MV-4-11 (cell line): Measurements from ENCODE around the gene PRAC1.

Experiments used
- DNase-seq: peaks from one replicate; lab custom pipeline; 2025; lab: John Stamatoyannopoulos, UW

Gene PRAC1

DNA sequence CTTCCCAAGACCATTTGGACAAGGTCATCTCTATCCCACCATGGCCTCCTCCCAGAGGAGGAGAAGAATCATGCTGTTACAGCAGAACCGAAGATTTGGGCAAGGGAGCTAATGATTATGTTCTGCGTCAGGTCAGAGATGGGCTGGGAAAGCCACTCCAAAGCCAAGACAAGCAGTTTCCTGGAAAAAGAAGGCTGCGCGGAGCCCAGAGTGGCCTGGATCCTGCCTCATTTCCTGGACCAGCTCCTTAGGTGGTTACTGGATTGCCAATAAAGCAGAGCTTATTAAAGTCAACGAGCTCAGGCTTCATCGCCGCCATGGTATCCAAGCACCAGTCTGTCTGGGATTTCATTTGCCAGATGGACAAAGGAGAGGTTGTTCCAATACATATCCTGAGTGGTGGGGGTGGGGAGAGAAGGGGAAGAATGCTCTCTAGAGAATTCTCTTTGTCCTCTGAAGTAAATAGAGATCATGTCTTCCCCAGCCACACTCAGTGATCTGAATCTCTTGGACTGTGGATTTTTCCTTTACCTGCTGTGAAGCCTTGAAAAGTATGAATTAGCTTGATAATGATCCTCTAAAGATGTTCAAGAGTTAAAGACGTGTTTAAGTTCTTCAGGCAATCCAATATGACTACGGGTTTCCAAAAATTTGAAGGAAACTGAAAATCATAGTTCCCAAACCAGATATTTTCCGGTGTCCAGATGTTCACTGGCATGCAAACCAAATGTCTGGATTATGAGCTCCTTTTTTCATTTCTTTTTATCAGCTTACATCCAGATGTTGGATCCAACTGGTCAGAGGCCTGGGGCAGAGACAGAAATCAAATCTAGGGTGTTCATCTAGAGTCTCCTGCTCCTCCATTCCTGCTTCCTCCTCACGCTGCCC, 17.7 kb downstream of the PRAC1 start:
- DNase-seq: no peak

DNA sequence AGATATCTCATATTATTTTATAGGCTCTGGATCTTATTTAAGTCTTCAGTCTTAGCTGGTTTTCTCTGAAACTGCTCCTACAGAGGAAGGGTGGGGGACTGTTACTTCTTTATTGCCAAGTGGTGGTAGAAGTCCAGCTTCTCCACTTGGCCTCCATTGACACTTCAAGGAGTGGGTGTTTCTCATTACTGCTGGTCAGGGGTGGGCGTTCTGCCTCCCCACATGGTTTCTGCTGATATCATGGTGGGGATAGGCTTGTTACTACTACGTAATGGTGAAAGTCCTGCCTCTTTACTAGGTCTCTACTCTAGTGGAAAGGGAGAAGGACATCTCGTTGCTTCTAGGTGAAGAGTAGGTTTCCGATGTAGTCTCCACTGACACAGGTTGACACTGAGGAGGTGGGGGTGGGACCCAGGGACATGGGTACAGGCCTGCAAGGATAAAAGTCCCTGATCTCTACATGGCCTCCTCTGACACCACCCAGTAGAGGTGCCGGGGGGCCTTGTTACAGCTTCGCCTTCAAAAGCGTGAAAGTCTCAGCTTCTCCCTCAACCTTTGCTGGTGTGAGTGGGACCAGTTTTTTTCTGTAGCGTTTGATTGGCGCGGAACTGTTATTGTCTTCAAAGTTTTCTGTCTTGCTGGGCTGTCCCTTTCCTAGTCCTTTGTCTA, 20.3 kb downstream of the PRAC1 start:
- no peak for DNase-seq

DNA sequence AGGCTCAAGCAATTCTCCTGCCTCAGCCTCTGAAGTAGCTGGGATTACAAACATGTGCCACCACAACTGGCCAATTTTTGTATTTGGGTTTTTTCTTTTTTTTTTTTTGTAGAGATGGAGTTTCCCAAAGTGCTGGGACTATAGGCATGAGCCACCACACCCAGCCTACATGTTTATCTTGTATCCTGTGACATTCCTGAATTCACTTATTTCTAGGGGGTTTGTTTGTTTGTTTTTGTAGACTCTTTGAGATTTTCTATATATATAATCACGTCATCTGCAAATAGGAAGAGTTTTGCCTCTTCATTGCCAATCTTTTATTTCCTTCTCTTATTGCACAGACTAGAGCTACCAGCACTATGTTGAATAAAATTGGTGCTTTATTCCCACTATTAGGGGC, 29.1 kb downstream of the PRAC1 start:
- DNase-seq: no peak

DNA sequence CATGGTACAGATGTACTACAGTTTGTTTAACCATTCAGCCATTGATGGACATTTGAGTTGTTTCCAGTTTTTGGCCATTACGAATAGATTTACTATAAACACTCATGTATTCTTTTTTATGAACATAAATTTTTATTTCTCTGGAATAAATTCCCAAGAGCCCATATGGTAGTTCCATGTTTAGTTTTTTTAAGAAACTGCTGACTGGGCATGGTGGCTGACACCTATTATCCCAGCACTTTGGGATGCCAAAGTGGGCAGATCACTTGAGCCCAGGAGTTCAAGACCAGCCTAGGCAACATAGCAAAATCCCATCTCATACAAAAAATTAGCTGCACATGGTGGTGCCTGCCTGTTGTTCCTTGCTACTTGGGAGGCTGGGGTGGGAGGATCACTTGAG, 30.3 kb downstream of the PRAC1 start:
- no peak for DNase-seq

DNA sequence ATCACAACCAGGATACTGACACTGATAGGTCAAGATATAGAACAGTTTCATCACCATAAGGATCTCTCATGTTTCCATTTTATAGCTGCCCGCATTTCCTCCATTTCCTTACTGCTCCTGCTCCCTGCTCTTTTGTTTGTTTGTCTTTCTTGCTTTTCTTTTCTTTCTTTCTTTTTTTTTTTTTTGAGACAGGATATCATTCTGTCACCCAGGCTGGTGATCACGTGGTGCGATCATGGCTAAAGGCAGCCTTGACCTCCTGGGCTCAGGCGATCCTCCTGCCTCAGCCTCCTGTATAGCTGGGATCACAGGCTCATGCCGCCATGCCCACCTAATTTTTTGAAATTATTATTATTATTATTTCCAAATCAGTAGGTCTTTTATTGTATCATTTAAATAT, 31.7 kb downstream of the PRAC1 start:
- no peak for DNase-seq

DNA sequence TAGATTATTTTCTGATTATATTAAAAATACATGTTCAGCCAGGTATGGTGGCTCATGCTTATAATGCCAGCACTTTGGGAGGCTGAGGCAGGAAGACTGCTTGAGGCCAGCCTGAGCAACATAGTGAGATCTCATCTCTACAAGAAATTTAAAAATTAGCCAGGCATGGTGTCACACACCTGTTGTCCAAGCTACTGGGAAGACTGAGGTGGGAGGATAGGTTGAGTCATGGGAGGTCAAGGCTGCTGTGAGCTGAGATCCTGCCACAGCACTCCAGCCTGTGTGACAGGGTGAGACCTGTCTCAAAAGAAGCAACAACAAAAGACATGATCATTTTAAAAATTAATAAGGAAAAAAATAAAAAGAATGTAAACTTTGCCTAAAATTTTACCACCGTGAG, 40.7 kb downstream of the PRAC1 start:
- DNase-seq: no peak

DNA sequence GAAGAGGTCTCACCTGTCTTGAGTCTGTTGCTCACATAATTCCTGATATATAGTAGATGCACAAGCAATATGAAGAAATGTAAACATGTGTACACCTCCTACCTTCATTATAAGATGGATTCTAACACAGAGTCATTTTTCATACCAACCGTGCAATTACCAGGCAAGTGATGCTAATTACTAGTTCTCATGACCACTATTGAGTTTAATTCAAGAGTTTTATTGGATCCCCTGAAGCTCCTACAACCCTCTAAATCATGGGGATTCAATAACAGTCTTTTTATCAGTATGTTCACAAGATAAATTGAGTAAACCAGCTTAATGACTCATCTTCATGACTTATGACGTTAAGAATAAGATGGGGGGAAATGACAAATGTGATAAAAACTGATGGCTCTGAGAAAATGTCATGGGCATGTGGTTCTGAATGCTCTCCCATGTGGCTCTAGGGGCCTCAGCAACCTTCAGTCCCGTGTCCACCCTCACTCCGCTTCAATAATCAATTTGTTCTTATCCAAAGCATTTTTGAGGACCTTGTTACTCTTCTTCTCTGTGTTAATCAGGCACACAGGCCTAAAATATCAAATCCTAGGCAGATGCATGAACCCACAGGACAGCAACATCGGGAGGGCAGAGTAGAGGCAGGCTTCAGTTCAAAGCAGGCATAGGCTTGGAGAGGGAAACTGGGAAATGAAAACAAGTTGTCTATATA, 42.8 kb downstream of the PRAC1 start:
- DNase-seq: no peak

DNA sequence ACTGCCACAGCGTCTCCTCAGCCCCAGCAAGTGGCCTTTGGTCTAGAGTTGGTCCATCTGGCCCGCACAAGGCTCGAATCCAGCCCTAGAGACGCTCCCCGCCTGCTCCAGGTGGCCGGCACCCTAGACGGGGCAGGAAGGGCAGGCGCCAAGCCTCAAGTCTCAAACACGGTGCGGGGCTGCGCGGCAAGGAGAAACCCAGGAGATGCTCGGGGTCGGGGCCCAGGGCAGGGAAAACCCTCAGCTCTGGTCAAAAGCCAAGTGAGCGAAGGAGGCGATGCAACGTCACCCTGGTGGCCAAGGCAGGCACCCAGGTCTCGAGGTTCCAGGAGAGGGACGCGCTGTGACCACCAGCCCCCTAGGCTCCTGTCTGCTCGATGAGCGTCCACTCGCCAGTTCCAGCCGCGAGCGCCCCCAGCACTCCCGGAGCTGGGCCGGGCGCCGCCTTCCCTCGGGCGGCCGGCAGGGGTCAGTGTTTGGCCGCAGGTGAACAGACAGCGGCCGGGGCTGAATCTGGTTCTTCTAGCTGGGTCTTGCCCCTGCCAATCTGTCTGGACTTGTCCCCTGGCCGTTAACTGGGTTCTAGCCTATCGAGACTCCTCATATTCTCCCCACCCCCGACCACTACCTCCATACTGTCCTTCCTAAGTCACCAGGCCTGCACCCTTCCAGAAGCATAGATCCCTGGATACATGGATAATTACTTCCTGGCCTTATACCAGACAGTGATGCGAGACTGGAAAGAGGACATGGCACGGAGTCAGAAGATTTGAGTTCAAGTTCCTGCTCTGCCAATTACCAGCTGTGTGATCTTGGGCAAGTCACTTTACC, 44.0 kb downstream of the PRAC1 start:
- peak; percentile 38 for DNase-seq

DNA sequence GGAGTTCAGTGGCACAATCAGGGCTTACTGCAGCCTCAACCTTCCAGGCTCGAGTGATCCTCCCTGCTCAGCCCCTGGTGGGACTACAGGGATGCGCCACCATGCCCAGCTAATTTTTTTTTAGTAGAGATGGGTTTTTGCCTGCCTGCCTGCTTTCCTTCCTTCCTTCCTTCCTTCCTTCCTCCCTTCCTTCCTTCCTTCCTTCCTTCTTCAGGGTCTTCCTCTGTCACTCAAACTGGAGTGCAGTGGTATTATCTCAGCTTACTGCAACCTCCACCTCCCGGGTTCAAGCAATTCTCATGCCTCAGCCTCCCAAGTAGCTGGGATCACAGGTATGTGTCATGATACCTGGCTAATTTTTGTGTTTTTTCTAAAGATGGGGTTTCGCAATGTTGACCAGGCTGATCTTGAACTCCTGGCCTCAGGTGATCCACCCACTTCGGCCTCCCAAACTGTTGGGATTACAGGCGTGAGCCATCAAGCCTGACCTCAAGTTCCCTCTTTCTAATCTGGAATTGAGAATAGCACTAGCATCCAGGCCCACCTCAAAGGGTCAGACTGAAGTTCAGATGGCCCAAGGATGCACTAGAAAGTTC, 45.3 kb downstream of the PRAC1 start:
- DNase-seq: no peak

DNA sequence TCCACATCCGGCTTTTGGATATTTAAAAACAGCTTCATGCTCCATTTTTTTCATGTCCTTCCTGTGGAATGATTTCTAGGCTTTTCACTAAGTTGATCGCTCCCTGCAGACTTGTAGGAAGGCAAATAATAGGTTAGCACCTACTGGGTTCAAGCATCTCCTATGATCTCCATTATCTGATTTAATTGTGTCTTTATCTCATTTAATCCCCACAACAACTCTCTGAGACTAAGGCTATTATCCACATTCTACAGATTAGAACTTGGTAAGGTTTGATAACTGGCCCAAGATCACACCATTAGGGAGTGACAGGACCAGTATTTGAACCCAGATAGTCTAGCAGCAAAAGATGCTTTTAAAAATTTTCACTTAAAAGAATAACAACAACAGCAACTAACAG, 50.0 kb downstream of the PRAC1 start:
- DNase-seq: no peak
